HEK293 (cell line): Measurements from ENCODE around the gene FHL1.

Experiments used
- CTCF ChIA-PET: fragments of 350-600 bp; formaldehyde crosslinking; extraction: SDS; loops from one replicate; lab custom pipeline; 2021; ENCODE audit warnings: antibody characterized with exemption; lab: Yijun Ruan, JAX
- POLR2A ChIA-PET: fragments of 300-600 bp; formaldehyde crosslinking; extraction: SDS; loops from one replicate; lab custom pipeline; 2020; ENCODE audit warnings: antibody characterized with exemption, inconsistent platforms; lab: Yijun Ruan, JAX
- H3K27ac ChIP-seq: fragments of 200-500 bp; sonication (Bioruptor generic); 2 replicates; pipeline ENCODE4 v1.5.1; 2014; ENCODE audit warnings: low read depth, low read length, control low read depth, inconsistent platforms; ENCODE audit errors: extremely low read depth
- H3K36me3 ChIP-seq, 2 experiments: fragments of 200-500 bp in 1 of 2; sonication (Bioruptor generic) in 1 of 2; 1 replicate in 1 of 2; 2 replicates in 1 of 2; pipeline ENCODE4 v1.5.1; 2014 to 2017; ENCODE audit warnings: inconsistent platforms in 2 of 2, low read length in 2 of 2; ENCODE audit not compliant: control insufficient read depth in 2 of 2, insufficient read depth in 1 of 2
- H3K4me1 ChIP-seq: fragments of 200-500 bp; sonication (Bioruptor generic); 2 replicates; pipeline ENCODE4 v1.5.1; 2014; ENCODE audit warnings: mild to moderate bottlenecking, low read length, inconsistent platforms; ENCODE audit not compliant: control insufficient read depth, insufficient read depth
- H3K4me3 ChIP-seq: 2 replicates; pipeline ENCODE4 v1.5.1; 2011; ENCODE audit warnings: low read depth, mild to moderate bottlenecking, control low read depth, low read length, moderate library complexity
- H3K9me3 ChIP-seq: fragments of 200-500 bp; sonication (Bioruptor generic); 2 replicates; pipeline ENCODE4 v1.5.1; 2014; ENCODE audit warnings: low read depth, low read length, inconsistent platforms; ENCODE audit not compliant: control insufficient read depth, insufficient read depth
- GFI1B ChIP-seq: fragments of 450-650 bp; formaldehyde crosslinking; IDR thresholded peaks from 2 replicates; pipeline ENCODE4 v1.5.1; 2016; ENCODE audit warnings: missing biosample characterization, missing genetic modification characterization
- KLF1 ChIP-seq: fragments of 450-650 bp; formaldehyde crosslinking; IDR thresholded peaks from 2 replicates; pipeline ENCODE4 v1.5.1; 2016; ENCODE audit warnings: missing biosample characterization, missing genetic modification characterization
- KLF16 ChIP-seq: fragments of 450-650 bp; formaldehyde crosslinking; IDR thresholded peaks from 2 replicates; pipeline ENCODE4 v1.5.1; 2017; ENCODE audit warnings: missing biosample characterization, missing genetic modification characterization
- PRDM6 ChIP-seq: fragments of 450-650 bp; formaldehyde crosslinking; IDR thresholded peaks from 2 replicates; pipeline ENCODE4 v1.5.1; 2017; ENCODE audit warnings: missing biosample characterization, missing genetic modification characterization
- RBAK ChIP-seq: fragments of 450-650 bp; formaldehyde crosslinking; IDR thresholded peaks from 2 replicates; pipeline ENCODE4 v1.5.1; 2016; ENCODE audit warnings: missing biosample characterization, missing genetic modification characterization
- REST ChIP-seq: fragments of 450-650 bp; formaldehyde crosslinking; IDR thresholded peaks from 2 replicates; pipeline ENCODE4 v1.5.1; 2016; ENCODE audit warnings: missing biosample characterization, missing genetic modification characterization
- TRIM28 ChIP-seq: IDR thresholded peaks from 2 replicates; pipeline ENCODE4 v1.6.1; 2011; ENCODE audit warnings: low read length, control low read depth, borderline replicate concordance
- ZBTB10 ChIP-seq: fragments of 450-650 bp; formaldehyde crosslinking; IDR thresholded peaks from 2 replicates; pipeline ENCODE4 v1.5.1; 2016; ENCODE audit warnings: missing biosample characterization, missing genetic modification characterization
- ZBTB21 ChIP-seq: fragments of 450-650 bp; formaldehyde crosslinking; IDR thresholded peaks from 2 replicates; pipeline ENCODE4 v1.5.1; 2017; ENCODE audit warnings: missing biosample characterization, missing genetic modification characterization
- ZNF148 ChIP-seq: fragments of 450-650 bp; formaldehyde crosslinking; IDR thresholded peaks from 2 replicates; pipeline ENCODE4 v1.5.0; 2017; ENCODE audit warnings: missing biosample characterization, missing genetic modification characterization, borderline replicate concordance
- ZNF169 ChIP-seq: fragments of 450-650 bp; formaldehyde crosslinking; IDR thresholded peaks from 2 replicates; pipeline ENCODE4 v1.5.1; 2016; ENCODE audit warnings: missing biosample characterization, missing genetic modification characterization
- ZNF175 ChIP-seq: fragments of 450-650 bp; formaldehyde crosslinking; IDR thresholded peaks from 2 replicates; pipeline ENCODE4 v1.5.1; 2016; ENCODE audit warnings: missing biosample characterization, missing genetic modification characterization
- ZNF221 ChIP-seq: fragments of 450-650 bp; formaldehyde crosslinking; IDR thresholded peaks from 2 replicates; pipeline ENCODE4 v1.5.1; 2017; ENCODE audit warnings: missing biosample characterization, missing genetic modification characterization, borderline replicate concordance
- ZNF24 ChIP-seq: fragments of 450-650 bp; formaldehyde crosslinking; IDR thresholded peaks from 2 replicates; pipeline ENCODE4 v1.5.1; 2016; ENCODE audit warnings: missing biosample characterization, missing genetic modification characterization
- ZNF324 ChIP-seq: fragments of 450-650 bp; formaldehyde crosslinking; IDR thresholded peaks from 2 replicates; pipeline ENCODE4 v1.5.1; 2016; ENCODE audit warnings: missing biosample characterization, missing genetic modification characterization
- ZNF335 ChIP-seq: fragments of 450-650 bp; formaldehyde crosslinking; conservative IDR thresholded peaks from 2 replicates; pipeline ENCODE4 v1.5.1; 2016; ENCODE audit warnings: missing biosample characterization, missing genetic modification characterization
- ZNF354C ChIP-seq: fragments of 450-650 bp; formaldehyde crosslinking; IDR thresholded peaks from 2 replicates; pipeline ENCODE4 v1.5.1; 2016; ENCODE audit warnings: missing biosample characterization, missing genetic modification characterization, low read depth, borderline replicate concordance
- ZNF473 ChIP-seq: fragments of 450-650 bp; formaldehyde crosslinking; IDR thresholded peaks from 2 replicates; pipeline ENCODE4 v1.5.1; 2017; ENCODE audit warnings: missing biosample characterization, missing genetic modification characterization
- ZNF560 ChIP-seq: fragments of 450-650 bp; formaldehyde crosslinking; IDR thresholded peaks from 2 replicates; pipeline ENCODE4 v1.5.1; 2017; ENCODE audit warnings: missing biosample characterization, missing genetic modification characterization, borderline replicate concordance
- ZNF596 ChIP-seq: fragments of 450-650 bp; IDR thresholded peaks from 2 replicates; pipeline ENCODE4 v1.5.0; 2018; ENCODE audit warnings: missing biosample characterization, mild to moderate bottlenecking, missing genetic modification characterization, moderate library complexity
- ZNF624 ChIP-seq: fragments of 450-650 bp; formaldehyde crosslinking; IDR thresholded peaks from 2 replicates; pipeline ENCODE4 v1.5.1; 2017; ENCODE audit warnings: missing biosample characterization, missing genetic modification characterization

Gene FHL1

GRCh38 chrX:136192839-136193414 is 45.6 kb downstream of the FHL1 start:
- ChIA-PET POLR2A (no interaction called here), CTCF (no interaction called here)
- H3K4me1 ChIP-seq = no peaks in the 10 kb centered on the region
- no peak overlapping the region for H3K27ac ChIP-seq
- H3K36me3 ChIP-seq = peaks cover 0 to 4% of the 10 kb centered on the region in 2 experiments; a peak in 1 of 3 replicates
- H3K4me3 ChIP-seq = no peak overlapping the region
- H3K9me3 ChIP-seq = no peaks in the 10 kb centered on the region
- no peak for TF ChIP-seq TRIM28
- 0 out of 2 replicates have a peak, but pooled peaks have one; percentile 27 for TF ChIP-seq PRDM6 (tag by site-specific recombination)
- TF ChIP-seq, all 188 proteins: peak for 1

- CTCF ChIA-PET = no interaction called here
- no peaks in the 10 kb centered on the region for H3K4me1 ChIP-seq
- H3K4me3 ChIP-seq = no peak overlapping the region
- H3K27ac ChIP-seq = no peak overlapping the region
- H3K36me3 ChIP-seq = peaks cover 0 to 4% of the 10 kb centered on the region in 2 experiments; a peak in 1 of 3 replicates
- TF ChIP-seq PRDM6 (tag by site-specific recombination) (no peak), KLF16 (no peak), ZNF175 (tag by site-specific recombination) (no peak), ZNF624 (no peak), ZNF596 (no peak), ZNF24 (tag by site-specific recombination) (no peak), ZNF354C (no peak), ZNF560 (no peak), KLF1 (no peak), RBAK (tag by site-specific recombination) (no peak), ZNF169 (tag by site-specific recombination) (no peak), ZNF324 (no peak), ZBTB21 (tag by site-specific recombination) (no peak), ZNF473 (tag by site-specific recombination) (no peak)
- POLR2A ChIA-PET = no interaction called here
- no peaks in the 10 kb centered on the region for H3K9me3 ChIP-seq
These were observed 46.4 kb downstream of the FHL1 start for GRCh38 chrX:136193771-136194170.

GRCh38 chrX:136194536-136194935 is 47.2 kb downstream of the FHL1 start:
- Histone ChIP-seq H3K36me3 (peaks cover 0 to 4% of the 10 kb centered on the region in 2 experiments; a peak in 1 of 3 replicates), H3K9me3 (no peaks in the 10 kb centered on the region), H3K27ac (no peak overlapping the region), H3K4me1 (no peaks in the 10 kb centered on the region), H3K4me3 (no peak overlapping the region)
- ChIA-PET CTCF (no interaction called here), POLR2A (no interaction called here)
- TF ChIP-seq ZNF221 (tag by site-specific recombination) (no peak), ZNF148 (tag by site-specific recombination) (no peak), GFI1B (tag by site-specific recombination) (no peak), REST (tag by site-specific recombination) (no peak), ZNF175 (tag by site-specific recombination) (no peak), ZNF335 (tag by site-specific recombination) (no peak), ZBTB10 (tag by site-specific recombination) (no peak)
